Endodermal cell (in vitro differentiated cells): Measurements from ENCODE around the gene GABRG3. TPM values are rescaled to one million over a fixed set of nuclear protein-coding genes. Genes with fewer than 3 reads are reported as not detected.

Experiments
- DNase-seq: peaks from one replicate; pipeline ENCODE4 v3.0.0-alpha.2; 2017
- H3K27ac ChIP-seq: 2 replicates; pipeline ENCODE4 v1.5.1; 2013; ENCODE audit warnings: mild to moderate bottlenecking, low read depth, low read length, moderate library complexity
- H3K27me3 ChIP-seq: 2 replicates; pipeline ENCODE4 v1.6.1; 2013; ENCODE audit warnings: mild to moderate bottlenecking, low read length, moderate library complexity; ENCODE audit not compliant: insufficient read depth, control insufficient read depth, poor library complexity, severe bottlenecking
- H3K36me3 ChIP-seq: 2 replicates; pipeline ENCODE4 v1.7.0; 2013; ENCODE audit warnings: mild to moderate bottlenecking, low read length, moderate library complexity; ENCODE audit not compliant: control insufficient read depth, insufficient read depth
- H3K4me1 ChIP-seq: one replicate; pipeline ENCODE4 v1.7.0; 2013; ENCODE audit warnings: low read length; ENCODE audit not compliant: control insufficient read depth, insufficient read depth
- H3K4me3 ChIP-seq: 2 replicates; pipeline ENCODE4 v1.5.1; 2013; ENCODE audit warnings: mild to moderate bottlenecking, low read length, moderate library complexity
- H3K9ac ChIP-seq: 2 replicates; pipeline ENCODE4 v1.6.1; 2013; ENCODE audit warnings: mild to moderate bottlenecking, low read length, moderate library complexity; ENCODE audit not compliant: poor library complexity, severe bottlenecking; ENCODE audit errors: extremely low read depth
- H3K9me3 ChIP-seq: 2 replicates; pipeline ENCODE4 v1.6.1; 2013; ENCODE audit warnings: mild to moderate bottlenecking, low read length, moderate library complexity; ENCODE audit not compliant: control insufficient read depth
- H3K27ac Mint-ChIP-seq: 2 replicates; pipeline ENCODE4 v1.8.0; 2020; ENCODE audit warnings: mixed read lengths
- H3K27me3 Mint-ChIP-seq: 2 replicates; pipeline ENCODE4 v1.8.0; 2021; ENCODE audit warnings: mild to moderate bottlenecking, mixed read lengths; ENCODE audit not compliant: insufficient read depth
- H3K36me3 Mint-ChIP-seq: 2 replicates; pipeline ENCODE4 v1.8.0; 2020; ENCODE audit warnings: low read depth, mixed read lengths
- H3K4me1 Mint-ChIP-seq: 2 replicates; pipeline ENCODE4 v1.8.0; 2020; ENCODE audit warnings: mixed read lengths
- H3K4me3 Mint-ChIP-seq: 2 replicates; pipeline ENCODE4 v1.8.0; 2020; ENCODE audit warnings: mild to moderate bottlenecking, moderate library complexity, mixed read lengths
- H3K9me3 Mint-ChIP-seq: 2 replicates; pipeline ENCODE4 v1.8.0; 2020; ENCODE audit warnings: mild to moderate bottlenecking, mixed read lengths
- CTCF ChIP-seq: fragments of 200-600 bp; sonication (generic); conservative IDR thresholded peaks from 2 replicates; pipeline ENCODE4 v1.5.0; 2021; ENCODE audit warnings: antibody characterized with exemption, mild to moderate bottlenecking
- WGBS, 2 experiments: methylation state at CpG; one replicate each; pipeline versions ENCODE4 v1.1.5 to v1.1.7; 2013; ENCODE audit warnings: missing lambda C conversion rate in 2 of 2, mixed read lengths in 1 of 2; ENCODE audit not compliant: insufficient coverage in 1 of 2, insufficient read length in 1 of 2; 5-methylcytosine and 5-hydroxymethylcytosine counted together
- total RNA-seq, 2 donors: library from RNA; stranded (reverse); fragmentation: NEBNext Ultra II Directional in 1 of 2; extraction: Animal tissue kit (Norgen Biotek cat#: 25700) in 1 of 2; gene quantifications; 2 replicates in 1 of 2; 3 replicates in 1 of 2; pipeline ENCODE4 v1.2.1, GENCODE V29; 2021

GABRG3 gene
- total RNA-seq, 2 donors from 2014 or later: 0.48 to 0.84 TPM

- Histone ChIP-seq H3K27me3 (no peaks in the 10 kb centered on the region), H3K4me3 (no peak overlapping the region), H3K27ac (no peak overlapping the region), H3K4me1 (no peaks in the 10 kb centered on the region), H3K9ac (no peak overlapping the region), H3K36me3 (no peaks in the 10 kb centered on the region), H3K9me3 (no peaks in the 10 kb centered on the region)
- no peak for TF ChIP-seq CTCF
- H3K36me3 Mint-ChIP-seq: no peaks in the 10 kb centered on the region
- 93 to 94% methylated on average over 2 to 3 of the region's 3 CpGs for WGBS, 2 experiments
- no peaks in the 10 kb centered on the region for H3K27me3 Mint-ChIP-seq
- H3K9me3 Mint-ChIP-seq: no peaks in the 10 kb centered on the region
- no peak overlapping the region for H3K4me3 Mint-ChIP-seq
- no peak overlapping the region for H3K27ac Mint-ChIP-seq
- H3K4me1 Mint-ChIP-seq: peaks cover 4% of the 10 kb centered on the region
- no peak for DNase-seq
Measured at GRCh38 chr15:27273506-27273905, 302.5 kb downstream of the GABRG3 start.

- no peaks in the 10 kb centered on the region for H3K9me3 Mint-ChIP-seq
- no peak overlapping the region for H3K27ac Mint-ChIP-seq
- Histone ChIP-seq H3K9ac (no peak overlapping the region), H3K27me3 (no peaks in the 10 kb centered on the region), H3K36me3 (no peaks in the 10 kb centered on the region), H3K4me1 (no peaks in the 10 kb centered on the region), H3K4me3 (no peak overlapping the region), H3K9me3 (no peaks in the 10 kb centered on the region), H3K27ac (no peak overlapping the region)
- WGBS, 2 experiments: 93 to 95% methylated on average over 3 of the region's 3 CpGs
- H3K27me3 Mint-ChIP-seq: no peaks in the 10 kb centered on the region
- no peaks in the 10 kb centered on the region for H3K36me3 Mint-ChIP-seq
- TF ChIP-seq CTCF: no peak
- H3K4me1 Mint-ChIP-seq: peaks cover 4% of the 10 kb centered on the region
- H3K4me3 Mint-ChIP-seq: no peak overlapping the region
- no peak for DNase-seq
Measured at GRCh38 chr15:27278761-27279160, 307.8 kb downstream of the GABRG3 start.

- Histone ChIP-seq H3K9ac (no peak overlapping the region), H3K4me3 (no peak overlapping the region), H3K27me3 (no peaks in the 10 kb centered on the region), H3K27ac (no peak overlapping the region), H3K4me1 (no peaks in the 10 kb centered on the region), H3K9me3 (no peaks in the 10 kb centered on the region), H3K36me3 (no peaks in the 10 kb centered on the region)
- Mint-ChIP-seq H3K36me3 (no peaks in the 10 kb centered on the region), H3K9me3 (no peaks in the 10 kb centered on the region), H3K27me3 (no peaks in the 10 kb centered on the region), H3K4me3 (no peak overlapping the region), H3K4me1 (no peaks in the 10 kb centered on the region), H3K27ac (no peak overlapping the region)
- no peak for DNase-seq
- WGBS, 2 experiments: 71 to 94% methylated on average over 1 of the region's 3 CpGs
- no peak for TF ChIP-seq CTCF
Measured at GRCh38 chr15:27292641-27293040, 321.7 kb downstream of the GABRG3 start.
